WTC11 (cell line): ENCODE results near the gene IFNGR1.

Experiments
- ATF2 ChIP-seq: sonication (generic); formaldehyde crosslinking; IDR thresholded peaks from 2 replicates; pipeline ENCODE4 v1.8.1; 2022; ENCODE audit warnings: low read depth, missing genetic modification reagents, borderline replicate concordance
- CREB1 ChIP-seq: sonication (generic); formaldehyde crosslinking; IDR thresholded peaks from 2 replicates; pipeline ENCODE4 v1.8.0; 2023; ENCODE audit warnings: mild to moderate bottlenecking, missing genetic modification reagents
- CTCF ChIP-seq: fragments of 200-600 bp; IDR thresholded peaks from 2 replicates; pipeline ENCODE4 v1.8.0; 2022; ENCODE audit warnings: antibody characterized with exemption
- JUN ChIP-seq: sonication (generic); formaldehyde crosslinking; IDR thresholded peaks from 2 replicates; pipeline ENCODE4 v1.8.0; 2023; ENCODE audit warnings: mild to moderate bottlenecking, missing genetic modification reagents
- SP1 ChIP-seq: sonication (generic); formaldehyde crosslinking; conservative IDR thresholded peaks from 2 replicates; pipeline ENCODE4 v1.8.1; 2022; ENCODE audit warnings: missing genetic modification reagents

- TF ChIP-seq CTCF (no peak), ATF2 (CRISPR knock-in tag) (no peak), CREB1 (CRISPR knock-in tag) (no peak), JUN (CRISPR knock-in tag) (no peak), SP1 (CRISPR knock-in tag) (no peak)
Observed at GRCh38 chr6:137192821-137193220, 26.4 kb downstream of the IFNGR1 start.
